GM12872 (cell line): ENCODE data around the gene PPM1E.

ENCODE experiments used
- TF ChIP-seq, protein P1 (sequence below): IDR thresholded peaks from 3 replicates; pipeline ENCODE4 v1.5.1; 2011; ENCODE audit warnings: low read depth, mild to moderate bottlenecking, low read length, moderate library complexity; ENCODE audit not compliant: insufficient read depth

The PPM1E gene

GRCh38 chr17:58785097-58785496 lies 29.4 kb downstream of the PPM1E start:
- TF ChIP-seq, protein P1, sequence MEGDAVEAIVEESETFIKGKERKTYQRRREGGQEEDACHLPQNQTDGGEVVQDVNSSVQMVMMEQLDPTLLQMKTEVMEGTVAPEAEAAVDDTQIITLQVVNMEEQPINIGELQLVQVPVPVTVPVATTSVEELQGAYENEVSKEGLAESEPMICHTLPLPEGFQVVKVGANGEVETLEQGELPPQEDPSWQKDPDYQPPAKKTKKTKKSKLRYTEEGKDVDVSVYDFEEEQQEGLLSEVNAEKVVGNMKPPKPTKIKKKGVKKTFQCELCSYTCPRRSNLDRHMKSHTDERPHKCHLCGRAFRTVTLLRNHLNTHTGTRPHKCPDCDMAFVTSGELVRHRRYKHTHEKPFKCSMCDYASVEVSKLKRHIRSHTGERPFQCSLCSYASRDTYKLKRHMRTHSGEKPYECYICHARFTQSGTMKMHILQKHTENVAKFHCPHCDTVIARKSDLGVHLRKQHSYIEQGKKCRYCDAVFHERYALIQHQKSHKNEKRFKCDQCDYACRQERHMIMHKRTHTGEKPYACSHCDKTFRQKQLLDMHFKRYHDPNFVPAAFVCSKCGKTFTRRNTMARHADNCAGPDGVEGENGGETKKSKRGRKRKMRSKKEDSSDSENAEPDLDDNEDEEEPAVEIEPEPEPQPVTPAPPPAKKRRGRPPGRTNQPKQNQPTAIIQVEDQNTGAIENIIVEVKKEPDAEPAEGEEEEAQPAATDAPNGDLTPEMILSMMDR = no peak

- TF ChIP-seq, protein P1 = no peak
These were observed 31.1 kb downstream of the PPM1E start for GRCh38 chr17:58786586-58787295.

GRCh38 chr17:58788199-58788598 lies 32.5 kb downstream of the PPM1E start:
- TF ChIP-seq, protein P1 = no peak

GRCh38 chr17:58789160-58789559 lies 33.5 kb downstream of the PPM1E start:
- TF ChIP-seq, protein P1 = no peak

DNA sequence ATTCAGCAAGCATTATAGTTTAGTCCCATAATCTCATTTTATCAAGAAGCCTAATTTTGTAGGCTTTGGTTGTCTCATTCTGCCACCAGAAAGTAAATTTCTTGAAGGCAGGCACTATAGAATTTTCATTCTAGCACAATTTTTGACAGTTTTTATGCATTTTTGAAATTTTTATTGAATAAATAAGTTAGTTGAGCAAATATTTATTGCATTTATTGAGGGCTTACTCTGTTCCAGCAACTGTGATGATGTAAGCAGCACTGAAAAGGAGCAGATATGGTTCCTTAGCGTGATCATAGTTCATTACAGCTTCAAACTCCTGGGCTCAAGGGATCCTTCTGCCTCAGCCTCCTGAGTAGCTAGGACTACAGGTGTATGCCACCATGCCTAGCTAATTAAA lies 34.2 kb downstream of the PPM1E start:
- TF ChIP-seq, protein P1 = no peak

DNA sequence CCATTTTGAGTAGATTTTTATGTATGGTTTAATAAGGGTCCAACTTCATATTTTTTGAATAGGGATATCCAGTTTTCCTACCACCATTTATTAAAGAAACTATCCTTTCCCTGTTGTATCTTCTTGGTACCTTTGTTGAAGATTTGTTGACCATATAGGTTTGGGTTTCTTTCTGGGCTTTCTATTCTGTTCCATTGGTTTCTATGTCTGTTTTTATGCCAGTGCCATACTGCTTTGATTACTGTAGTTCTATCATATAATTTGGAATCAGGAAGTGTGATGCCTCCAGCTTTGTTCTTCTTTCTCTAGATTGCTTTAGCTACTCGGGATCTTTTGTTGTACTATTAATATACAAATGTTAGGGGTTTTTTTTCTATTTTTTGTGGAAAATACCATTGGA lies 46.5 kb downstream of the PPM1E start:
- TF ChIP-seq, protein P1 = no peak

GRCh38 chr17:58806046-58806445 lies 50.4 kb downstream of the PPM1E start:
- TF ChIP-seq, protein P1 = no peak
